ENCODE data around the gene BBX.

BBX gene

DNA sequence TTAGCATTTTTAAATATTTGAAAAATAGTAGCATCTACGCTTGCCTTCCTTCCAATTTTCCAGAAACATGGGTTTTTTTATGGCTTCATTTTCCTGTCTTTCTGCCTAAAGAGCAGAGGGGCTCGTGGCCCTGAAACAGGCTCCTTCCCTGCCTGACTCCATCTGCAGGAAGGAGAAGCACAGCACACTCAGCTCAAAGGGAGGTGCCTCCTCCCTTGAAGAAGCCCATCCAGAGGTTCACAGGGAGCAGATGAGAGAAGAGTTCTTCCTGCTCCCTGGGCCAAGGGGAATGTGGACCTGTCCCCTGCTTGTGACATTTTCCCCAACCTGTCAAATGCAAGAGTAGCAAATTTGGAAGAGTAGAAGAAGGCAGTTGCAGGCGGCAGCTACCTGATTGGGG lies 55.8 kb downstream of the BBX start:
- no peaks in the 10 kb centered on the region for H3K27me3 ChIP-seq (ENCODE audit: low read depth, low read length)
- no peak overlapping the region for H3K27ac ChIP-seq (ENCODE audit: low read length)
- no peaks in the 10 kb centered on the region for H3K9me3 ChIP-seq (ENCODE audit: control insufficient read depth in 1 of 2, low read length in 2 of 2)

DNA sequence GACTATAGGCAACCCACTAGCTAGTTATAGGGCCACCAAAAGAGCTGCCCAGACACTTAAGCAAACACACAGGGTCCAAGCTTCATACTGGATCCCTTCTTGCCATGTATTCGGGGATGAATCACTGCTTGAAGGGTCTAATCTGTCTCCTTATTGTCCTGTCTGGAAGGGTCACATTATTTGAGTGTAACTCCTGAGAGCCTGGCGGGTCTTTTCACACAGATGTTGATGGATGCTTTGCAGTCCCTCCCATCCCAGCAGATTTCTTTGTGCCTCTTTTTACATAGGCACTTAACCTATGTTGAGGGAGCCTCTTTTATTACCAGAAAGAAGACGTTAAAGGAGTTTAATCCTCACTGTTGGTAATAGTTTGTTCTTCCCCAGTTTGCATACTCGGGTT lies 56.6 kb downstream of the BBX start:
- no peaks in the 10 kb centered on the region for H3K27me3 ChIP-seq (ENCODE audit: low read depth, low read length)
- peaks cover 0 to 6% of the 10 kb centered on the region in 2 donors for H3K36me3 ChIP-seq (ENCODE audit: control insufficient read depth in 1 of 2, insufficient read depth in 2 of 2, low read length in 2 of 2)
- no peaks in the 10 kb centered on the region for H3K9me3 ChIP-seq (ENCODE audit: control insufficient read depth in 1 of 2, low read length in 2 of 2)
- no peak overlapping the region for H3K27ac ChIP-seq (ENCODE audit: low read length)
- peaks cover 0 to 3% of the 10 kb centered on the region in 2 donors for H3K4me1 ChIP-seq (ENCODE audit: control insufficient read depth in 1 of 2, insufficient read depth in 2 of 2, low read length in 2 of 2)
- no peak overlapping the region for H3K4me3 ChIP-seq (ENCODE audit: low read depth in 1 of 2, low read length in 2 of 2)

More for the DNA sequence above, 55.8 kb downstream of the BBX start:
- Histone ChIP-seq H3K4me1 (ENCODE audit: control insufficient read depth in 1 of 2, insufficient read depth in 2 of 2, low read length in 2 of 2) (peaks cover 0 to 3% of the 10 kb centered on the region in 2 donors), H3K4me3 (ENCODE audit: low read depth in 1 of 2, low read length in 2 of 2) (no peak overlapping the region), H3K36me3 (ENCODE audit: control insufficient read depth in 1 of 2, insufficient read depth in 2 of 2, low read length in 2 of 2) (peaks cover 0 to 6% of the 10 kb centered on the region in 2 donors)

DNA sequence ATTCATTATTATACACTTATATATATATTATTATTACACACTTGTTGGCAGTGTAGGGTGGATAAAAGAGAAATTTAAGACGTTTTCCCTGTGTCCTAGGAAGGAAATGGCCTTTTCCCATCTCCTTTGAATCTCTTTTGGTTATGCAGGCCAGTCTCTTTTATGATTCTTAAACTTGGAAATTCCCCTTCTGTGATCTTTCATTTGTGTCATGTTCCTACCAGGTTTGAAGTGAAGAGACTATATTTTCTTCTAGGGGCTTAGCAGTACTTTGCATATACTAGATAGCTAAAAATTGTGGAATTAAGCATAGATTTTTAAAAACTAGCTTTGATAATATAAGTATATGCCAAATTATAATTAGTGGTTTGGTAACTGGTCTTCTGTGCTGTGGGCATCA lies 58.5 kb downstream of the BBX start:
- H3K9me3 ChIP-seq (ENCODE audit: control insufficient read depth in 1 of 2, low read length in 2 of 2) = no peaks in the 10 kb centered on the region
- peaks cover 0 to 3% of the 10 kb centered on the region in 2 donors for H3K4me1 ChIP-seq (ENCODE audit: control insufficient read depth in 1 of 2, insufficient read depth in 2 of 2, low read length in 2 of 2)
- peaks cover 5 to 6% of the 10 kb centered on the region in 2 donors for H3K36me3 ChIP-seq (ENCODE audit: control insufficient read depth in 1 of 2, insufficient read depth in 2 of 2, low read length in 2 of 2)
- no peaks in the 10 kb centered on the region for H3K27me3 ChIP-seq (ENCODE audit: low read depth, low read length)
- H3K27ac ChIP-seq (ENCODE audit: low read length) = no peak overlapping the region
- H3K4me3 ChIP-seq (ENCODE audit: low read depth in 1 of 2, low read length in 2 of 2) = no peak overlapping the region

DNA sequence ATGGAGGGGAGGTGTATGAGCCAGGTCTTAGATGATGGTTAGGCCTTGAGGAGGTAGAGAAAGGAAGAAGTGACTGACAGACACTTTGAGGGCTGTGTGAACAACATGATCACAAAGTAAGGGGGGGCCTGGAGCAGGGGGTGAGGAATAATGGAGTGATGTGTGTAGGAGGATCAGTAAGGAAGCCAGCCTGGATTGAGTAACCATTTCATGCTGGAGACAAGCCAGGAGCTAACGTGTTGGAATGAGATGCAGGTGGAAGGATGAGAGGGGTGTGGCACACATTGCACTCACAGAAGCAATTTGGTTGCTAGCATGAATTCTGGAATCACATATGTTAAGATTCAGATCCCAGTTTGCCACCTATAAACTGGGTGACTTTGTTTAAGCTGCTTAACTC lies 65.5 kb downstream of the BBX start:
- Histone ChIP-seq H3K4me1 (ENCODE audit: control insufficient read depth in 1 of 2, insufficient read depth in 2 of 2, low read length in 2 of 2) (no peaks in the 10 kb centered on the region), H3K36me3 (ENCODE audit: control insufficient read depth in 1 of 2, insufficient read depth in 2 of 2, low read length in 2 of 2) (peaks cover 0 to 5% of the 10 kb centered on the region in 2 donors), H3K9me3 (ENCODE audit: control insufficient read depth in 1 of 2, low read length in 2 of 2) (no peaks in the 10 kb centered on the region), H3K4me3 (ENCODE audit: low read depth in 1 of 2, low read length in 2 of 2) (no peak overlapping the region), H3K27me3 (ENCODE audit: low read depth, low read length) (no peaks in the 10 kb centered on the region), H3K27ac (ENCODE audit: low read length) (no peak overlapping the region)

DNA sequence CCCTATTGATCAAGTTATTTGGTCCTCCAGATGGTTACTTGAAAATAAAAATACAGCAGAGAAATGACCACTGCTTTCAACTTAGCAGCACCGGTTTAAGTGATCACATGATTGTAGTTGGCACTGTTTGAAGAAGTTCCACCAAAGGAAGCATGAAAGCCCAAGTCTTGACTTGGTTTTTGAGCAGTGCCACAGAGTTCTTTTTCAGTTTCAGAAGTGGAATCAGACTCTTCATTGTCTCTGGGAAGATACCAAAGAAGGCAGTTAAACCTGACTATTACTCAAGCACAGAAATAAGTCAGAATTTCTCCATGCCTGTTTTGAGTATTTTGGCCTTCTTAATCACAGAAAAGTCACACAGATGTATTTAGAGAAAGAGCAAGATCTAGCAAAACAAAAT lies 66.7 kb downstream of the BBX start:
- Histone ChIP-seq H3K4me3 (ENCODE audit: low read depth in 1 of 2, low read length in 2 of 2) (no peak overlapping the region), H3K27ac (ENCODE audit: low read length) (no peak overlapping the region), H3K4me1 (ENCODE audit: control insufficient read depth in 1 of 2, insufficient read depth in 2 of 2, low read length in 2 of 2) (peaks cover 0 to 2% of the 10 kb centered on the region in 2 donors), H3K27me3 (ENCODE audit: low read depth, low read length) (no peaks in the 10 kb centered on the region), H3K9me3 (ENCODE audit: control insufficient read depth in 1 of 2, low read length in 2 of 2) (no peaks in the 10 kb centered on the region), H3K36me3 (ENCODE audit: control insufficient read depth in 1 of 2, insufficient read depth in 2 of 2, low read length in 2 of 2) (peaks cover 0 to 5% of the 10 kb centered on the region in 2 donors)

DNA sequence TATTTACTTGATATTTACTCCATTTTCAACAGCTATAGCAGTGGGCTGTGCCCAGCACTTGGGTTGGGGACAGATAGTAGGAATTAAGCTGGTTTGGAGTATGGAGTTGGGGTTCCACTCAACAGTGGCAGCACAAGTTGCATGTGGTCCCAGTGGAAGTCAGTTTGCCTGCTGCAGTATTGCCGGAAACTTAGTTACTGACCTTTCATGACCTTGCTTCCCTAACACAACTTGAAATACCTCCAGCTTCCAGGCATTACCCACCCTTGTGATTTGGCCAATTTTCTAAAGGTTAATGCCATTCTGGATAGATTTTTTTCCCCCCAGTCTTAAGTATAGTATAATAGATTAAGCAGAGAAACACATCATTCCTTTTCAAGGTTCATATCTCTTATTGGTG lies 68.0 kb downstream of the BBX start:
- Histone ChIP-seq H3K4me1 (ENCODE audit: control insufficient read depth in 1 of 2, insufficient read depth in 2 of 2, low read length in 2 of 2) (peaks cover 0 to 2% of the 10 kb centered on the region in 2 donors), H3K36me3 (ENCODE audit: control insufficient read depth in 1 of 2, insufficient read depth in 2 of 2, low read length in 2 of 2) (no peaks in the 10 kb centered on the region), H3K4me3 (ENCODE audit: low read depth in 1 of 2, low read length in 2 of 2) (no peak overlapping the region), H3K9me3 (ENCODE audit: control insufficient read depth in 1 of 2, low read length in 2 of 2) (no peaks in the 10 kb centered on the region), H3K27ac (ENCODE audit: low read length) (no peak overlapping the region), H3K27me3 (ENCODE audit: low read depth, low read length) (no peaks in the 10 kb centered on the region)

DNA sequence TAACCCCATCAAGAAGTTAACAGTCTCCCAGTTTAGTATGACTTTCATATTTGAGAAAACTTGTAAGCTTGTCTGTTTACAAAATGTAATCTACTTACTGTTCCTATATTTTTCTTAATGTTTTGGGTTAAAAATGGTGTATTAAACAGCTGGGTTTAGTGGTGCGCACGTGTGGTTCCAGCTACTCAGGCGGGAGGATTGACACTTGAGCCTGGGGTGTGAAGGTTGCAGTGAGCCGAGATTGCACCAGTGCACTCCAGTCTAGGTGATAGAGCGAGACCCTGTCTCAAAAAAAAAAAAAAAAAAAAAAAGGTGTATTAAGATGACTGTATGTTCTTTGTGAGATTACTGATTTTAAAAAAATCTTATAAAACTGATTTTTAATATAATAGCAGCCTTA lies 69.3 kb downstream of the BBX start:
- Histone ChIP-seq H3K4me1 (ENCODE audit: control insufficient read depth in 1 of 2, insufficient read depth in 2 of 2, low read length in 2 of 2) (peaks cover 0 to 2% of the 10 kb centered on the region in 2 donors), H3K4me3 (ENCODE audit: low read depth in 1 of 2, low read length in 2 of 2) (no peak overlapping the region), H3K36me3 (ENCODE audit: control insufficient read depth in 1 of 2, insufficient read depth in 2 of 2, low read length in 2 of 2) (no peaks in the 10 kb centered on the region), H3K27ac (ENCODE audit: low read length) (no peak overlapping the region), H3K9me3 (ENCODE audit: control insufficient read depth in 1 of 2, low read length in 2 of 2) (no peaks in the 10 kb centered on the region), H3K27me3 (ENCODE audit: low read depth, low read length) (no peaks in the 10 kb centered on the region)

DNA sequence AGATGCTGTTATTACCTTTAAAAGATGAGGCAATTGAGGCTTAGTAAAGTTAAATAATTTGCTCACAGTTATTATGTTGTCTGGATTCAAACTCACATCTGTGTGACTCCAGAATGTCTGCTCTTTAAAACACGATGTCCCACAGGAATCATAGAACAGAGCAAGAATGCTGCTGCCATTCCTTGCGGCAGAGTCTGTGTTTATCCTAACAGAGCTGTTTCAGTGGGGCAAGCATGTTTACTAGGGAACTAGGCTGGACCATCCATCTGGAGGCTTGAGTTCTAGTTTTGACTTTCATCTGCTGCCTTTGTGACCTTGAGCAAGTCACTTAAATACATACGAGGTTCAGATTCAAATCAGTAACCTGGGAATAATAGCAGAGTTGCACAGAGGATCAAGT lies 72.1 kb downstream of the BBX start:
- Histone ChIP-seq H3K9me3 (ENCODE audit: control insufficient read depth in 1 of 2, low read length in 2 of 2) (no peaks in the 10 kb centered on the region), H3K27ac (ENCODE audit: low read length) (no peak overlapping the region), H3K27me3 (ENCODE audit: low read depth, low read length) (no peaks in the 10 kb centered on the region), H3K4me3 (ENCODE audit: low read depth in 1 of 2, low read length in 2 of 2) (no peak overlapping the region), H3K4me1 (ENCODE audit: control insufficient read depth in 1 of 2, insufficient read depth in 2 of 2, low read length in 2 of 2) (peaks cover 0 to 7% of the 10 kb centered on the region in 2 donors), H3K36me3 (ENCODE audit: control insufficient read depth in 1 of 2, insufficient read depth in 2 of 2, low read length in 2 of 2) (no peaks in the 10 kb centered on the region)

DNA sequence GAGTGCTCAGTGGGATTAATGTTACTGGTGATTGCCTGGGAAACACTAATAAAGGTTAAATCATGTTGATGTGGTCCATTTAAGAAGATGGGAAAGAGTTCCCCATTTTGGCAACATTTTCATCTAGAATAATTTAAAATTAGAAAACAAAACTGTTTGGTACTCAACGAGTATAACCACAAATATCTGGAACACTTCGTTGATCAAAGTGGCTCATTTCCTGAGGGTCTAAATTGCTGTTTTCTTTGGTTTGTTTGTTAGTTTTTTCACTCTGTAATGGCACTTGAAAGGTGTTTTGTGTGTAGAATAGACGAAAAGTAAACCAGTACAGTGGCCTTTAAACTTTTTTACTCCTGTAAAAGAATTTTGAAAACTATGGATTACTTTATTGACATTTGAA lies 73.9 kb downstream of the BBX start:
- H3K4me1 ChIP-seq (ENCODE audit: control insufficient read depth in 1 of 2, insufficient read depth in 2 of 2, low read length in 2 of 2) = peaks cover 0 to 7% of the 10 kb centered on the region in 2 donors
- no peak overlapping the region for H3K27ac ChIP-seq (ENCODE audit: low read length)
- no peaks in the 10 kb centered on the region for H3K27me3 ChIP-seq (ENCODE audit: low read depth, low read length)
- no peaks in the 10 kb centered on the region for H3K36me3 ChIP-seq (ENCODE audit: control insufficient read depth in 1 of 2, insufficient read depth in 2 of 2, low read length in 2 of 2)
- H3K4me3 ChIP-seq (ENCODE audit: low read depth in 1 of 2, low read length in 2 of 2) = no peak overlapping the region
- H3K9me3 ChIP-seq (ENCODE audit: control insufficient read depth in 1 of 2, low read length in 2 of 2) = no peaks in the 10 kb centered on the region

DNA sequence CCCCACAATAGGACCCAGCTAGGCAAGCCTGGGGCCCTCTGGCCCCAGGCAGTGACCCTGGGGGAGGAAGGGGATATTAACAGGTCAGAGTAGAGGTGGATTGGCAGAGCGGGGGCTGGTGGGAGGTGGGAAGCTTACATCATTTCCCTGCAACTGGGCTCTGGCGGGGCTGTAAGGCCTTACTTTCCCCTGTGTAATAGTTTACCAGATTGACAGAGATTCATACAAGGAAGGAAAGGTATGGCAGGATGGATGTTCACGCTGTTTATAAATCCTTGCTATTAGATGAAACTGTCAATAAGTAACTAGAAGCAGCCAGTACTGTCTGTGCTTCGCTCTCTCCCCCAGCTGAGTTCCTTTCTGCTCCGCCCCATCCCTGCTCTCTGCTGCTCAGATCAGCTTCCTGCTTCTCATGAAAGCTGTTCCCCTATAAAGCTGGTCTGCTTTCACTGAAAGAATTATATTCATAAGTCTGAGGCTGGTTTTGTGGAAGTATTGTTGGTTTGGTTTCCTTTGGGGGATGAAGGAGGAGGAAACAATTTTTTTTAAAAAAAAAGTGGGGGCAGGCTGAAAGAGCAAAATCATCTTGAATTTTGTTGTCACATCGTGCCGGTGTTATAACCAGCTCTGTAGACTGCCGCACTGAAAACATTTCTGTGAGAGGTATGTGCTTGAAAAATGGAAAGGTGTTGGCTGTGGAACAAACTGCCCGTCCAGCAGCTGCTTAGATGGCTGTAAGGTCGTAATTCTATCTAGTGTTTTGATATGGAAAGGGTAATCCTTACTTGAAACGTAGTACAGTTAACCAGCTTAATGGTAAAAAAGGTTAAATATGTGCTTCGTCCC lies 76.4 kb downstream of the BBX start:
- Histone ChIP-seq H3K4me1 (ENCODE audit: control insufficient read depth in 1 of 2, insufficient read depth in 2 of 2, low read length in 2 of 2) (peaks cover 0 to 9% of the 10 kb centered on the region in 2 donors), H3K27me3 (ENCODE audit: low read depth, low read length) (no peaks in the 10 kb centered on the region), H3K36me3 (ENCODE audit: control insufficient read depth in 1 of 2, insufficient read depth in 2 of 2, low read length in 2 of 2) (no peaks in the 10 kb centered on the region), H3K27ac (ENCODE audit: low read length) (peak overlapping the region; percentile 83), H3K4me3 (ENCODE audit: low read depth in 1 of 2, low read length in 2 of 2) (peak overlapping the region; percentile 49 to 50), H3K9me3 (ENCODE audit: control insufficient read depth in 1 of 2, low read length in 2 of 2) (no peaks in the 10 kb centered on the region)

DNA sequence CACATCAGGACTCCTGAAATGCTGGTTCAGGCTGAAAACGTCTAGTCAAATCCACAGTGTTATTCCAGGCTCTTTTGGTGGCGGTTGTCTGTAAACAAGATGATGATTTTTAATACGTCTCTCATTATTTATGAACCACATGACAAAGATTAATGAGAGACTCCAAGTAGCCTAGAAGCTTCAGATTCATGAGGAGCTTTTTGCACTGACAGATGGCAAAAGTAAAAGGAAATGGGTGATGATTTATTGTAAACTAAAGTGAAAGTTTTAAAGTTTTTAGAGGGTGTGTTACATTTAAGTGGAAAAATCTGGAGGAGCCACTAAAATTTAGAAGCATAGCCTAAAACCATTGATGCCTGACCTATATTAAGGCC lies 77.0 kb downstream of the BBX start:
- H3K27me3 ChIP-seq (ENCODE audit: low read depth, low read length) = no peaks in the 10 kb centered on the region
- H3K36me3 ChIP-seq (ENCODE audit: control insufficient read depth in 1 of 2, insufficient read depth in 2 of 2, low read length in 2 of 2) = no peaks in the 10 kb centered on the region
- peak overlapping the region; percentile 49 to 50 for H3K4me3 ChIP-seq (ENCODE audit: low read depth in 1 of 2, low read length in 2 of 2)
- peak overlapping the region; percentile 83 for H3K27ac ChIP-seq (ENCODE audit: low read length)
- H3K4me1 ChIP-seq (ENCODE audit: control insufficient read depth in 1 of 2, insufficient read depth in 2 of 2, low read length in 2 of 2) = peaks cover 0 to 13% of the 10 kb centered on the region in 2 donors
- H3K9me3 ChIP-seq (ENCODE audit: control insufficient read depth in 1 of 2, low read length in 2 of 2) = no peaks in the 10 kb centered on the region

DNA sequence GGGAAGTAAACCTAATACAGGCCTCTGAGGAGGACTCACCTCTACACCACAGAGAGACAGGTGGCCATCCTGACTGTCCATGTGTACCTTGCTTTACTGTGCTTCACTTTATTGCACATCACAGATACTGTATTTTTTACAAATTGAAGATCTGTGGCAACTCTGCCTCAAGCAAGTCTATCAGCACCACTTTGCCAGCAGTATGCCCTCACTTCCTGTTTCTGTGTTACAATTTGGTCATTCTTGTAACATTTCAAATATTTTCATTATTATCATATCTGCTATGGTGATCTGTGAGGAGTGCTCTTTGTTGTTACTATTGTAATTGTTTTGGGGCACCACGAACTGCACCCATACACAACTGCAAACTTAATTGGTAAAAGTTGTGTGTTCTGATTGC lies 78.0 kb downstream of the BBX start:
- Histone ChIP-seq H3K4me1 (ENCODE audit: control insufficient read depth in 1 of 2, insufficient read depth in 2 of 2, low read length in 2 of 2) (peaks cover 0 to 15% of the 10 kb centered on the region in 2 donors), H3K27ac (ENCODE audit: low read length) (no peak overlapping the region), H3K27me3 (ENCODE audit: low read depth, low read length) (no peaks in the 10 kb centered on the region), H3K4me3 (ENCODE audit: low read depth in 1 of 2, low read length in 2 of 2) (no peak overlapping the region), H3K36me3 (ENCODE audit: control insufficient read depth in 1 of 2, insufficient read depth in 2 of 2, low read length in 2 of 2) (no peaks in the 10 kb centered on the region), H3K9me3 (ENCODE audit: control insufficient read depth in 1 of 2, low read length in 2 of 2) (no peaks in the 10 kb centered on the region)
